ENCODE data around the gene TPSG1.

The TPSG1 gene

GRCh38 chr16:1184156-1184868 lies 40.8 kb downstream of the TPSG1 start:
- Histone ChIP-seq H3K27me3 (ENCODE audit: insufficient read depth, poor library complexity, severe bottlenecking) (no peaks in the 10 kb centered on the region), H3K4me3 (replicated peaks; ENCODE audit: insufficient read depth, low read length) (no peak overlapping the region), H3K27ac (replicated peaks) (no peak overlapping the region)
- TF ChIP-seq, protein P1, sequence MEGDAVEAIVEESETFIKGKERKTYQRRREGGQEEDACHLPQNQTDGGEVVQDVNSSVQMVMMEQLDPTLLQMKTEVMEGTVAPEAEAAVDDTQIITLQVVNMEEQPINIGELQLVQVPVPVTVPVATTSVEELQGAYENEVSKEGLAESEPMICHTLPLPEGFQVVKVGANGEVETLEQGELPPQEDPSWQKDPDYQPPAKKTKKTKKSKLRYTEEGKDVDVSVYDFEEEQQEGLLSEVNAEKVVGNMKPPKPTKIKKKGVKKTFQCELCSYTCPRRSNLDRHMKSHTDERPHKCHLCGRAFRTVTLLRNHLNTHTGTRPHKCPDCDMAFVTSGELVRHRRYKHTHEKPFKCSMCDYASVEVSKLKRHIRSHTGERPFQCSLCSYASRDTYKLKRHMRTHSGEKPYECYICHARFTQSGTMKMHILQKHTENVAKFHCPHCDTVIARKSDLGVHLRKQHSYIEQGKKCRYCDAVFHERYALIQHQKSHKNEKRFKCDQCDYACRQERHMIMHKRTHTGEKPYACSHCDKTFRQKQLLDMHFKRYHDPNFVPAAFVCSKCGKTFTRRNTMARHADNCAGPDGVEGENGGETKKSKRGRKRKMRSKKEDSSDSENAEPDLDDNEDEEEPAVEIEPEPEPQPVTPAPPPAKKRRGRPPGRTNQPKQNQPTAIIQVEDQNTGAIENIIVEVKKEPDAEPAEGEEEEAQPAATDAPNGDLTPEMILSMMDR (IDR thresholded peaks at IDR 0.05; ENCODE audit: insufficient read depth, low read length): no peak
- TF ChIP-seq GABPA (IDR thresholded peaks at IDR 0.05; ENCODE audit: low read depth) (no peak), POLR2AphosphoS5 (IDR thresholded peaks at IDR 0.05; ENCODE audit: low read depth) (no peak), SPI1 (IDR thresholded peaks at IDR 0.05; ENCODE audit: borderline replicate concordance, low read depth) (no peak)
- TF ChIP-seq, protein P2, sequence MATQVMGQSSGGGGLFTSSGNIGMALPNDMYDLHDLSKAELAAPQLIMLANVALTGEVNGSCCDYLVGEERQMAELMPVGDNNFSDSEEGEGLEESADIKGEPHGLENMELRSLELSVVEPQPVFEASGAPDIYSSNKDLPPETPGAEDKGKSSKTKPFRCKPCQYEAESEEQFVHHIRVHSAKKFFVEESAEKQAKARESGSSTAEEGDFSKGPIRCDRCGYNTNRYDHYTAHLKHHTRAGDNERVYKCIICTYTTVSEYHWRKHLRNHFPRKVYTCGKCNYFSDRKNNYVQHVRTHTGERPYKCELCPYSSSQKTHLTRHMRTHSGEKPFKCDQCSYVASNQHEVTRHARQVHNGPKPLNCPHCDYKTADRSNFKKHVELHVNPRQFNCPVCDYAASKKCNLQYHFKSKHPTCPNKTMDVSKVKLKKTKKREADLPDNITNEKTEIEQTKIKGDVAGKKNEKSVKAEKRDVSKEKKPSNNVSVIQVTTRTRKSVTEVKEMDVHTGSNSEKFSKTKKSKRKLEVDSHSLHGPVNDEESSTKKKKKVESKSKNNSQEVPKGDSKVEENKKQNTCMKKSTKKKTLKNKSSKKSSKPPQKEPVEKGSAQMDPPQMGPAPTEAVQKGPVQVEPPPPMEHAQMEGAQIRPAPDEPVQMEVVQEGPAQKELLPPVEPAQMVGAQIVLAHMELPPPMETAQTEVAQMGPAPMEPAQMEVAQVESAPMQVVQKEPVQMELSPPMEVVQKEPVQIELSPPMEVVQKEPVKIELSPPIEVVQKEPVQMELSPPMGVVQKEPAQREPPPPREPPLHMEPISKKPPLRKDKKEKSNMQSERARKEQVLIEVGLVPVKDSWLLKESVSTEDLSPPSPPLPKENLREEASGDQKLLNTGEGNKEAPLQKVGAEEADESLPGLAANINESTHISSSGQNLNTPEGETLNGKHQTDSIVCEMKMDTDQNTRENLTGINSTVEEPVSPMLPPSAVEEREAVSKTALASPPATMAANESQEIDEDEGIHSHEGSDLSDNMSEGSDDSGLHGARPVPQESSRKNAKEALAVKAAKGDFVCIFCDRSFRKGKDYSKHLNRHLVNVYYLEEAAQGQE (IDR thresholded peaks at IDR 0.05; ENCODE audit: insufficient replicate concordance, low read depth): no peak
- DNase-seq (ENCODE audit: low read depth in 1 of 2, low spot score in 1 of 2): no peak

DNA sequence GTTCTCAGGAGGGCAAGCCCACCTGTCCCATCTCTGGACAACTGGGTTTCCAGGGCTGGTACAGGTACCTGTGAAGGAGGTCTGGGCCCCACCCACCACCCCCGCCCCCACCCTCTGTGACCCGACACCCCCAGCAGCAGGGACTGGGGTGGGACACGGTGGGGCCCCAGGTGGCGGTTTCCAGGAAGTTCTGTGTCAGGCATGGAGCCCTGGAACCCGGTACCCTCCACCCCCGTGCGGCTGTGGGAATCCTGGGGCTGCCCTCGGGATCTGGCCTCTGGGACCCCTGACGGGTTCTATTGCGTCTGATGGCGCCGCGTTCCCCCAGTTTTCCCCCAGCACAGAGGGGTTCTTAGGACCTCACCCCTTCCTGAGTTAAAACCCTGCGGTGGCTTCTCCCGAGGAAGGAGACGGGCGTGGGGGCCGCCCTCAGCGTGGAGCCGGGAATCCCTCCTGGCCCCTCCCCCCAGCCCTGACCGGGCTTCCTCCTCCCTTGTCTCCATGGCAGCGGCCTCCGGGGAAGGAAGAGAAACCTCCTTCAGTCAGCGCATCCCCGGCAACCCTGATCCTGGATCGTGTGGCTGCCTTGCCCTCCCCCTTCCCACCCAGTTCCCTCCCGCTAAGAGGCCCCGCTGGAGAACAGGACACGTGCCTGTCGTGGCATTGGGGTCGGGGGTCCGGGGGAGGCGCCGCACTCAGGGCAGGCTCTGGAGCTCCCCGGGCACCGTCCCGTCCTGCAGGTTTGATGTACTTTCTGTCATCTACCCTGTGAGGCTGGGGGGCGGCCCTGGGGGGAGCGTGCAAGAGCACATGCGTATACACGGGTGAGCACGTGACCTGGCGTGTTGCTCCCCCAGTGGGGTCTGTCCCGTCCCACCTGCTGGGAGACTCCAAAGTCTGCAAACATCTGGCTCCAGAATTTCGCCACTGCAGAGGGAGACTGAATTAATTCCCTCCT lies 41.8 kb downstream of the TPSG1 start:
- TF ChIP-seq, protein P2 (IDR thresholded peaks at IDR 0.05; ENCODE audit: insufficient replicate concordance, low read depth): no peak
- Histone ChIP-seq H3K27me3 (ENCODE audit: insufficient read depth, poor library complexity, severe bottlenecking) (no peaks in the 10 kb centered on the region), H3K27ac (replicated peaks) (no peak overlapping the region), H3K4me3 (replicated peaks; ENCODE audit: insufficient read depth, low read length) (no peak overlapping the region)
- no peak for DNase-seq (ENCODE audit: low read depth in 1 of 2, low spot score in 1 of 2)

DNA sequence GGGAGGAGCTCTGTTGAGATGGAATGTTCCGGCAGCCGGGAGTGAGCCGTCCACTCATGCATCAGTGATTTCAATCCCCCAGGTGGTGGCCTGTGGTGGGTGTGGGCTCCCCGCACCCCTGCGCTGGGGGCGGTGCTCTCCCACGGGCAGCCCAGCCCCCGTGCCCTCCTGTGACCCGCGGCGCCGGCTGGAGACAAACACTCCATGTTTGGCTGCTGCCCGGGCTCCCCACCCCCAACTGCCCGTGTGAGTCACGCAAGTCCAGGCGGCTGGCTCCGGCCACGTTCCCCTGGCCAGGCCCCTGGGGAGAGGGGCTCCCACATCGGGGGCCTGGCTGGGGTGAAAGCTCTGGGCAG lies 42.8 kb downstream of the TPSG1 start:
- H3K27ac ChIP-seq (replicated peaks): no peak overlapping the region

More for the DNA sequence above, 42.8 kb downstream of the TPSG1 start:
- Histone ChIP-seq H3K4me3 (replicated peaks; ENCODE audit: insufficient read depth, low read length) (no peak overlapping the region), H3K27me3 (ENCODE audit: insufficient read depth, poor library complexity, severe bottlenecking) (no peaks in the 10 kb centered on the region)
- TF ChIP-seq SPI1 (IDR thresholded peaks at IDR 0.05; ENCODE audit: borderline replicate concordance, low read depth): no peak
- TF ChIP-seq GABPA (IDR thresholded peaks at IDR 0.05; ENCODE audit: low read depth): no peak
- TF ChIP-seq, protein P1 (IDR thresholded peaks at IDR 0.05; ENCODE audit: insufficient read depth, low read length): no peak
- TF ChIP-seq, protein P2 (IDR thresholded peaks at IDR 0.05; ENCODE audit: insufficient replicate concordance, low read depth): no peak
- TF ChIP-seq POLR2AphosphoS5 (IDR thresholded peaks at IDR 0.05; ENCODE audit: low read depth): no peak
- DNase-seq (ENCODE audit: low read depth in 1 of 2, low spot score in 1 of 2): no peak

All from HL-60 (cell line).